ENCODE data around the gene MAPK1IP1L. TPM values are rescaled to one million over a fixed set of nuclear protein-coding genes. Genes with fewer than 3 reads are reported as not detected.

The MAPK1IP1L gene
- total RNA-seq, 6 donors from 2014 or later, result 22.0 to 81.8 (median 59.3) TPM

DNA sequence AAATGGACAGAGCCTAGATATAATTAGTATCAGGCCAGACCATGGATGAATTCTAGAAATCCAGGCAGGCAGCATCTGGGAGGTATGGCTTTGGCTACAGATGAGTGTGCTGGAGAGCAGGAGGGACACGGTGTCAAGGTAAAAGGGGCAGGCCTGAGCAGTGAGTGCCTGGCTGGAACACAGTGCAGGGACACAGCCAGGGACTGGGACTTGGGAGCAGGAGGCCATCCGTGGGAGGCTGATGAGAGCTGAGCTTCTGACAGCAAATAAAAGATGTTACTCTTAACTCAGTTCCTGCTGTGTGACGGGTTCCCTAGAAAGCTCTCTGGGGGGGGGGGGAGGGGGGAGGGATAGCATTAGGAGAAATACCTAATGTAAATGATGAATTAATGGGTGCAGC, 64.0 kb downstream of the MAPK1IP1L start:
- H3K27me3 ChIP-seq, result no peaks in the 10 kb centered on the region
- H3K4me3 ChIP-seq, result no peak overlapping the region
- H3K9me3 ChIP-seq, result no peaks in the 10 kb centered on the region
- WGBS, 2 donors, result 64 to 71% methylated on average over 3 of the region's 3 CpGs
- DNase-seq, result peak in 1 of 2 donors; percentile 18
- peaks cover 8 to 29% (median 18%) of the 10 kb centered on the region in 4 donors for H3K4me1 ChIP-seq
- H3K27ac ChIP-seq, result no peak overlapping the region
- TF ChIP-seq CTCF (IDR thresholded peaks at IDR 0.05) (no peak), EP300 (IDR thresholded peaks at IDR 0.05) (no peak), POLR2A (IDR thresholded peaks at IDR 0.05) (no peak), POLR2AphosphoS5 (IDR thresholded peaks at IDR 0.05) (no peak)
- no peaks in the 10 kb centered on the region for H3K36me3 ChIP-seq
- ATAC-seq (ENCODE audit: low FRiP score in 2 of 2), result no peak

DNA sequence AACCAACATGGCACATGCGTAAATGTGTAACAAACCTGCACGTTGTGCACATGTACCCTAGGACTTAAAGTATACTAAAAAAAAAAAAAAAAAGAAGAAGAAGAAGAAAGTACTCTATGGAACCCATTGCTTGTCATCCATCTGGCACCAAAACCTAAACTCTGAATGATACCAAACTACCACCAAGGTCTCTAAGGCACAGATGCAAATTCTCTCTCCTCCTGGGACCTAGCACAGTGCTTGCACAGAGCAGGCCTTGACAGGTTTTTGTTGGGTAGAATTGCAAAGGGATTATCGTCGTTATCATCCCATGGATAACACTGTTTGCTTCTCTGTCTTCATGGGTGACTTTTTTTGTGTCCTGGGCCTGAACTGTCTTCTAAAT, 64.4 kb downstream of the MAPK1IP1L start:
- TF ChIP-seq EP300 (IDR thresholded peaks at IDR 0.05), result no peak
- no peak for TF ChIP-seq POLR2AphosphoS5 (IDR thresholded peaks at IDR 0.05)
- no peak for TF ChIP-seq CTCF (IDR thresholded peaks at IDR 0.05)
- TF ChIP-seq POLR2A (IDR thresholded peaks at IDR 0.05), result no peak

DNA sequence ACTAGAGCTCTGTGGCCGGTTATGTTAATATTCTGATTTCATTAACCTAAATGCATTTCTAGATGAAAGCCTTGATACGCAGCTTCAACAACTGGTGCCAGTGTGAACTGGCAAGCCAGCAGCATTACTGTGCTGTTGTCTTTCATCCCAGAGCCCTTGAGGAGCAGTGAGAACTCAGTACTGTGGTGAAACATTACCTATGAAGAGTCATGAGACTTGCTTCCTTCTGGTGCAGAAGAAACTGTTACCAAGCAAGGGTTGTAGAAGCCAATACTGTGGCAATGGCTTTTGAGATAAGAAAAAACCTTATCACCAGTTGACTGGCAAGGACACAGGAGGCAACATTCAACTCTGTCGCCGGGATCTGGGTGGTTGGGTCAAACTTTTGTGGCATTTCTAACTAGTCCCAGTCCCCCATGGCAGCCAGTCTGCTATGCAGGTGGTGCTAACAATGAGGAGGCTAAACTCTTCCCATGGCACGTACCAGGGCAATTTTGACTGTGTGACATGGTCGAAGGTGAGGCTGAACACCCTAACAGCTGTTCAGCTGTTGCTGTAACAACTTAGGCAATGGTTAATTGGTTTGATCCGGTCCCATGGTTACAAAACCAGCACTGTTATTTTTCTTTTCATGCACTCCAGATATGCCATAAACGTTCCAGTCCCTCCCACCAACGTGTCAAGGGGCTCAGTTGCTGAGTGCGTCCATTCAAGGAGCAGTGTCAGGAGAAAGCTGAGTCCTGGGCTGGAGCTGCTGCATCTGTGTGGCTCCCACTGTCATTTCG, 65.0 kb downstream of the MAPK1IP1L start:
- TF ChIP-seq POLR2A (IDR thresholded peaks at IDR 0.05) (no peak), POLR2AphosphoS5 (IDR thresholded peaks at IDR 0.05) (no peak), CTCF (IDR thresholded peaks at IDR 0.05) (no peak), EP300 (IDR thresholded peaks at IDR 0.05) (no peak)
- no peak for ATAC-seq (ENCODE audit: low FRiP score in 2 of 2)

More for the DNA sequence above, 64.4 kb downstream of the MAPK1IP1L start:
- H3K4me1 ChIP-seq, result peaks cover 9 to 29% (median 18%) of the 10 kb centered on the region in 4 donors
- H3K9me3 ChIP-seq, result no peaks in the 10 kb centered on the region
- peak overlapping the region in 2 of 4 donors; percentile 27 to 58 for H3K27ac ChIP-seq
- H3K4me3 ChIP-seq, result no peak overlapping the region
- DNase-seq (no peak), ATAC-seq (ENCODE audit: low FRiP score in 2 of 2) (no peak)
- WGBS, 2 donors, result 87 to 93% methylated on average over 4 of the region's 4 CpGs
- no peaks in the 10 kb centered on the region for H3K36me3 ChIP-seq
- no peaks in the 10 kb centered on the region for H3K27me3 ChIP-seq

DNA sequence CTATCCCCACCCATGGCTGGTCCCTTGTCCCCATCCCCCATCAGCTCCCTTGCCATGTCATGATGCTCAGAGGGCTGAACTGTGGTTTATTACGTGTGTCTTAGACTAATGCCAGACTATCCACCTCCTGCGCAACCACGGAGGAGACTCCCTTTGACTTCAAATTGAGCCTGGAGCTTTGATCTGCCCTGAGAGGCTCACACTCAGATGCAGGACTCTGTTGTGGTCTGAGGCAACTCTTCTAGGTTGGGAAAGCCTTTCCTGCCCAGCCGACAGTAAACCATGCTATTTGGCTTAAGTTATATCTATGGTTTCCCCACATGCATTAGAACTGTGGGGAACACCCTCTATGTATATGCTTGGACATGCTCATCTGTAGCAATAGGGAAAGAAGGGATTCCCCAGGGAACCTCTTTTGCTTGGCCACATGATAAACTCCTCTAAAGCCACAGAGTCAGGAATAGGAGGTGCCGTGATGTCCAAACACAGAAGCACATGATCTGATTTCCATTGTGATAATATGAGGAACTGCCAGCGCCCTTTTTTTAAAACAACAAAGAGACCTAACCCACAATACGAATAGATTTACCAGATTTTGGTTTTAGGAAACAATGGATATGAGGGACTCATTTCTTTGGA, 66.5 kb downstream of the MAPK1IP1L start:
- Histone ChIP-seq H3K36me3 (no peaks in the 10 kb centered on the region), H3K4me1 (peaks cover 11 to 41% (median 28%) of the 10 kb centered on the region in 4 donors), H3K27ac (peak overlapping the region; percentile 53 to 82 (median 77)), H3K9me3 (no peaks in the 10 kb centered on the region), H3K27me3 (no peaks in the 10 kb centered on the region), H3K4me3 (no peak overlapping the region)
- TF ChIP-seq CTCF (IDR thresholded peaks at IDR 0.05) (no peak), POLR2AphosphoS5 (IDR thresholded peaks at IDR 0.05) (peak in 1 of 2 donors; percentile 31), EP300 (IDR thresholded peaks at IDR 0.05) (peak in 1 of 4 donors; percentile 3)
- WGBS, 2 donors, result 48 to 60% methylated on average over 7 of the region's 7 CpGs
- peak in 1 of 2 donors; percentile 38 for DNase-seq
- peak in 1 of 2 donors; percentile 56 for ATAC-seq (ENCODE audit: low FRiP score in 2 of 2)

More for the DNA sequence above, 65.0 kb downstream of the MAPK1IP1L start:
- DNase-seq, result peak in 1 of 2 donors; percentile 59
- Histone ChIP-seq H3K9me3 (no peaks in the 10 kb centered on the region), H3K36me3 (no peaks in the 10 kb centered on the region), H3K27ac (peak overlapping the region in 3 of 4 donors; percentile 27 to 58 (median 40)), H3K4me3 (no peak overlapping the region), H3K4me1 (peaks cover 11 to 29% (median 18%) of the 10 kb centered on the region in 4 donors), H3K27me3 (no peaks in the 10 kb centered on the region)
- 69 to 71% methylated on average over 8 to 11 of the region's 11 CpGs for WGBS, 2 donors
